SK-N-SH treated with all-trans-retinoic acid at 6 μM for 48 hours (cell line): ENCODE results near the gene CNDP1.

ENCODE experiments used
- ZC3H10 ChIP-seq: fragments of 250-450 bp; sonication (Bioruptor Pico); IDR thresholded peaks from 2 replicates; pipeline ENCODE4 v1.5.1; 2021; ENCODE audit warnings: mild to moderate bottlenecking, moderate library complexity
- ZFP3 ChIP-seq: fragments of 250-450 bp; sonication (Bioruptor Pico); IDR thresholded peaks from 2 replicates; pipeline ENCODE4 v1.5.0; 2020; ENCODE audit warnings: mild to moderate bottlenecking, moderate library complexity

GRCh38 chr18:74622072-74622471, 87.8 kb downstream of the CNDP1 start:
- TF ChIP-seq ZFP3 (CRISPR knock-in tag) (no peak), ZC3H10 (CRISPR knock-in tag) (no peak)
